SJSA1 (cell line): ENCODE data around the gene DHDH. TPM values are rescaled to one million over a fixed set of nuclear protein-coding genes. Genes with fewer than 3 reads are reported as not detected.

Experiments
- DNase-seq, 2 experiments: peaks; one replicate each; pipeline ENCODE4 v3.0.0-alpha.2; 2015 to 2020; ENCODE audit warnings: low spot score in 2 of 2, low read depth in 1 of 2
- H3K27ac ChIP-seq: fragments of 250-450 bp; sonication (Bioruptor Pico); 2 replicates; pipeline ENCODE4 v1.5.1; 2020; ENCODE audit warnings: mild to moderate bottlenecking, moderate library complexity
- H3K27me3 ChIP-seq: fragments of 250-450 bp; sonication (Bioruptor Pico); replicated peaks from 2 replicates; pipeline ENCODE4 v1.5.1; 2020; ENCODE audit warnings: mild to moderate bottlenecking, moderate library complexity
- H3K36me3 ChIP-seq: fragments of 250-450 bp; sonication (Bioruptor Pico); 2 replicates; pipeline ENCODE4 v1.5.1; 2020; ENCODE audit warnings: mild to moderate bottlenecking
- H3K4me1 ChIP-seq: fragments of 250-450 bp; sonication (Bioruptor Pico); replicated peaks from 2 replicates; pipeline ENCODE4 v1.6.1; 2021; ENCODE audit warnings: mild to moderate bottlenecking
- H3K4me3 ChIP-seq: fragments of 250-450 bp; sonication (Bioruptor Pico); 2 replicates; pipeline ENCODE4 v1.5.1; 2020; ENCODE audit warnings: mild to moderate bottlenecking
- H3K9me3 ChIP-seq: fragments of 250-450 bp; sonication (Bioruptor Pico); replicated peaks from 2 replicates; pipeline ENCODE4 v1.5.1; 2020; ENCODE audit warnings: mild to moderate bottlenecking
- total RNA-seq: library from RNA; depleted of rRNA; stranded (reverse); fragments of >200 nt; shearing (Covaris generic); gene quantifications from 2 replicates; pipeline ENCODE4 v1.2.3, GENCODE V29; 2014

DHDH gene
- total RNA-seq, 1 experiment from 2014 or later: 0.16 TPM

DNA sequence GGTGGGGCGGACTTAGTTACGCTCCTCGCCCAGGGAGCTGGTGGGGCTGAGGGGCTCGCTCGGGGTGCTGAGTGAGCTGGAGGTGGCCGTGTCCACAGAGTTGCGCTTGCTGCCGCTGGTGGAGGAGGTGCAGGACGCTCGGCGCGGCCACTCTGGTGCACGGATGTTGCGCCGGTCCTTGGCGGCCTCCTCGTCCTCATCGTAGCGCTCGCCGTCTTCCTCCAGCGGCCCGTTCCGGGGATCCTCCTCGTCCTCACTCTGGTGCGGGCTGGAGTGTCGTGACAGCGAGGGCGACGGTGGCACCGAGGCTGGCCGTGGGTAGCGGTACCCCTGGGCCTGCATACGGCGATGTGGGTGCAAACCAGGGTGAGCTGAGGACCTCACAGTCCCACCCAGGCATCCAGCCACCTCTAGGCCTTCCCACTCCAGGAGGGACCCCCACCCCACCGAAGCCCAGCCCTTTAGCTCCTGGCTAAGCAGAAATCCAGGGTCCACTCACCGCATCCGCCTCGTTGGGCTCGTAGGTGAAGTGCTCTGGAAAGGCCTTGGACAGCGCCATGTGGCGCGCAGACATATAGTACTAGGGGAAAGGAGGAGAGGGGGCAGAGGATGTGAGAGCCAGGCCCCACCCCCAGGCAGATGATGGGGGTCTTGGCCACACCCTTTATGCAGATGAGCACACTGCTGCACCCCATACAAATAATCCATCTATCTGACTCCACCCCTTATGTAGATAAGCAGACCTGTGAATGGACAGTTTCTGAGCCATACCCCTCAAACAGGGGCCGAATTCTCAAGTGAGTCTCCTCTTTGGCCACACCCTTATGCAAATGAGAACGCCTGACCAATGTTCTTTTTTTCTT is 36.0 kb downstream of the DHDH start:
- Histone ChIP-seq H3K27me3 (no peaks in the 10 kb centered on the region), H3K27ac (no peak overlapping the region), H3K4me3 (no peak overlapping the region), H3K36me3 (peaks cover 71% of the 10 kb centered on the region), H3K4me1 (peaks cover 21% of the 10 kb centered on the region), H3K9me3 (no peaks in the 10 kb centered on the region)
- DNase-seq: no peak

DNA sequence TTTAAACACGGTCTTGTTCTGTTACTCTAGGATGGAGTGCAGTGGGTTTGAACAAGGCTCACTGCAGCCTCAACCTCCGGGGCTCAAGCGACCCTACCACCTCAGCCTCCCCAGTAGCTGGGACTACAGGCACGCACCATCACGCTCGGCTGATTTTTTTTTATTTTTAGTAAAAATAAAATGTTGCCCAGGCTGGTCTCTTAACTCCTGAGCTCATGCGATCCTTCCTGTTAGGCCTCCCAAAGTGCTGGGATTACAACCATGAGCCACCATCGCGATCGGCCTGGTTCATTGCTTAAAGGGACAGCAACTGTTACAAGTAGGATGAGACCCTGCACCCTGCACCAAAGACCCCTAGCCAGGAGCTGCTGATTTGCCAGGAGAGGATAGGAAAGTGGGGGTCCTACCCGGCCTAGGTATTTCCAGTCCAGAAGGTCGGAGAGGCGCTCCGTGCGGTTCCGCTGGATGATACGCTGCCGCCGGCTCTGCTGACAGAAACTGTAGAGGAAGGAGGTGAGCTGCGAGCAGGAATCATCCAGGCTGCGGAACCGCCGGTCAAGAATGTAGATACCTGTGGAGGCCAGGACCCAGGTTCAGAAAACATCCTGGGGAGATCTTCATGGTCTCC is 36.8 kb downstream of the DHDH start:
- no peak for DNase-seq
- Histone ChIP-seq H3K4me1 (peaks cover 18% of the 10 kb centered on the region), H3K27me3 (no peaks in the 10 kb centered on the region), H3K27ac (no peak overlapping the region), H3K36me3 (peaks cover 78% of the 10 kb centered on the region), H3K9me3 (no peaks in the 10 kb centered on the region), H3K4me3 (no peak overlapping the region)

- Histone ChIP-seq H3K27me3 (no peaks in the 10 kb centered on the region), H3K9me3 (no peaks in the 10 kb centered on the region), H3K36me3 (peaks cover 76% of the 10 kb centered on the region), H3K4me3 (no peak overlapping the region), H3K27ac (no peak overlapping the region), H3K4me1 (peaks cover 18% of the 10 kb centered on the region)
- peak; percentile 65 to 80 for DNase-seq
These were observed 37.5 kb downstream of the DHDH start for GRCh38 chr19:48970923-48971395.

- H3K4me3 ChIP-seq: no peak overlapping the region
- peaks cover 45% of the 10 kb centered on the region for H3K36me3 ChIP-seq
- no peaks in the 10 kb centered on the region for H3K27me3 ChIP-seq
- peak in 1 of 2 experiments; percentile 39 for DNase-seq
- H3K9me3 ChIP-seq: no peaks in the 10 kb centered on the region
- peaks cover 24% of the 10 kb centered on the region for H3K4me1 ChIP-seq
- no peak overlapping the region for H3K27ac ChIP-seq
These were observed 42.7 kb downstream of the DHDH start for GRCh38 chr19:48975947-48976847.

- H3K4me1 ChIP-seq: peaks cover 24% of the 10 kb centered on the region
- H3K36me3 ChIP-seq: peaks cover 54% of the 10 kb centered on the region
- H3K27me3 ChIP-seq: no peaks in the 10 kb centered on the region
- H3K9me3 ChIP-seq: no peaks in the 10 kb centered on the region
- H3K4me3 ChIP-seq: no peak overlapping the region
- H3K27ac ChIP-seq: no peak overlapping the region
- DNase-seq: no peak
These were observed 43.6 kb downstream of the DHDH start for GRCh38 chr19:48977061-48977460.

DNA sequence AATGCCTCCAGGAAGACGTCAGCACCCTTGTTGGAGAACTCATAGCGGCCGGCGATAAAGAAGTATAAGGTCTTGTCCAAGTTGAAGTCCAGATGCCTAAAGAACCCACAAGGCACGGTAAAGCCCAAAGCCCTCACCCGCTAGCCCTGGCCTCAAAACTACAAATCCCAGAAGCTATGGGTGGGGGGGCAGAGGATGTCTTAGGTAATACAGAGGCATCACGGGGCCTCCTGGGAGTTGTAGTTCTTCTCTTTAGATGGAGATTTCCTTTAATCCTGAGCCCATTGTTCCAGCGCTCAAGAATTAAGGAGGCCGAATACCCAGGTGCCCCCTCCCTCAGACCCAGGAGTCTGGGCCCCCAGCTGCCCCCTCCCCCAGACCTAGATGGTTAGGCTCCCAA is 48.8 kb downstream of the DHDH start:
- H3K27me3 ChIP-seq: no peaks in the 10 kb centered on the region
- DNase-seq: no peak
- H3K4me1 ChIP-seq: peaks cover 24% of the 10 kb centered on the region
- H3K9me3 ChIP-seq: no peaks in the 10 kb centered on the region
- no peak overlapping the region for H3K27ac ChIP-seq
- no peak overlapping the region for H3K4me3 ChIP-seq
- H3K36me3 ChIP-seq: peaks cover 70% of the 10 kb centered on the region

DNA sequence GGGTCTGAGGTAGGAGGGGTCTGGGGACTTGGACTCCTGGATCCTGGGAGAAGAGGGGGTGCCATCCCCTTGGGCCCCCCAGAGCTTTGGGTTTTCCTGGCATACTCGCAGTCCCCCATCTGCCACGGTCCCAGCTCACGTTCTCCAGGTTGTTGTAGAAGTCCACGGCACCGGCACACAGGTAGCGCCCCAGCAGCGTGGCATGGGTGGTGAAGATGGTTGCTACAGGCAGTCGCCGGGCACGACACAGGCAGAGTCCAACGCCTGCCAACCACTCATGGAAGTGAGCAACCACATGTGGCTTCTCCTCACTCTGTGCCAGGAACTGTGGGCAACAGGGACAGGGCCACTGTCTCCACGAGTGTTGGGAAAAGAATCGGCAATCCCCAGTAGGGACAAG is 52.2 kb downstream of the DHDH start:
- Histone ChIP-seq H3K27ac (no peak overlapping the region), H3K27me3 (no peaks in the 10 kb centered on the region), H3K4me1 (no peaks in the 10 kb centered on the region), H3K9me3 (no peaks in the 10 kb centered on the region), H3K4me3 (no peak overlapping the region), H3K36me3 (peaks cover 92% of the 10 kb centered on the region)
- no peak for DNase-seq

GRCh38 chr19:48986211-48986610 is 52.7 kb downstream of the DHDH start:
- Histone ChIP-seq H3K27ac (no peak overlapping the region), H3K27me3 (no peaks in the 10 kb centered on the region), H3K9me3 (no peaks in the 10 kb centered on the region), H3K4me3 (no peak overlapping the region), H3K36me3 (peaks cover 96% of the 10 kb centered on the region), H3K4me1 (no peaks in the 10 kb centered on the region)
- DNase-seq: no peak

DNA sequence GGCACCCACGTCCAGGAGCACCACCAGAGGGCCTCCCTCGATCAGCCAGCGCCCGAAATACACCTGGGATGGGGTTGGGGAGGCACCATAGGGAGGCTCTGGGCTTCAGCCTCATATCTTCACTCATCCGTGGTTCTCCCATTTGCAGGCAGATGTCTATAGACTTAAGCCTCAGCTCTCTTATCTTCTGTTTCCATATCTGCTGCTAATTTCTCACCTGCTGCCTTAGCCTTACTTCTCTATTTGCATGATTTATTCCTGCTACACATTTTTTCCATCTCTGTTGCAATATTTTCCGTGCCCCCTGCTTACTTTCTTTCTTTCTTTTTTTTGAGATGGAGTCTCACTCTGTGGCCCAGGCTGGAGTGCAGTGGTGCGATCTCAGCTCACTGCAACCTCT is 53.8 kb downstream of the DHDH start:
- Histone ChIP-seq H3K9me3 (no peaks in the 10 kb centered on the region), H3K4me3 (no peak overlapping the region), H3K27ac (no peak overlapping the region), H3K27me3 (no peaks in the 10 kb centered on the region), H3K4me1 (peaks cover 6% of the 10 kb centered on the region), H3K36me3 (peaks cover 85% of the 10 kb centered on the region)
- DNase-seq: no peak

DNA sequence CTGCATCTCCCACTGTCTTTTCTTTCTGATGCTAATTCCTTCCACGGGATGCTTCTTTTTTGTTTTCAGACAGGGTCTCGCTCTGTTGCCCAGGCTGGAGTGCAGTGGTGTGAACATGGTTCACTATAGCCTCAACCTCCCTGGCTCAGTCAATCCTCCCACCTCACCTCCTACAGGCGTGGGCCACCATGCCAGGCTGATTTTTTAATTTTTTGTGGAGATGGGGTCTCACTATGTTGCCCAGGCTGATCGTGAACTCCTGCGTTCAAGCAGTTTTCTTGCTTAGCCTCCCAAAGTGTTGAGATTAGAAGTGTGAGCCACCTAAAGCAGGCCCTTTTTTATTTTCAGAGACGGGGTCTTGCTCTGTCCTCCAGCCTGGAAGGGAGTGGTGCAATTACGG is 54.8 kb downstream of the DHDH start:
- no peak overlapping the region for H3K4me3 ChIP-seq
- H3K27ac ChIP-seq: no peak overlapping the region
- H3K9me3 ChIP-seq: no peaks in the 10 kb centered on the region
- no peak for DNase-seq
- peaks cover 76% of the 10 kb centered on the region for H3K36me3 ChIP-seq
- H3K27me3 ChIP-seq: no peaks in the 10 kb centered on the region
- H3K4me1 ChIP-seq: peaks cover 6% of the 10 kb centered on the region

DNA sequence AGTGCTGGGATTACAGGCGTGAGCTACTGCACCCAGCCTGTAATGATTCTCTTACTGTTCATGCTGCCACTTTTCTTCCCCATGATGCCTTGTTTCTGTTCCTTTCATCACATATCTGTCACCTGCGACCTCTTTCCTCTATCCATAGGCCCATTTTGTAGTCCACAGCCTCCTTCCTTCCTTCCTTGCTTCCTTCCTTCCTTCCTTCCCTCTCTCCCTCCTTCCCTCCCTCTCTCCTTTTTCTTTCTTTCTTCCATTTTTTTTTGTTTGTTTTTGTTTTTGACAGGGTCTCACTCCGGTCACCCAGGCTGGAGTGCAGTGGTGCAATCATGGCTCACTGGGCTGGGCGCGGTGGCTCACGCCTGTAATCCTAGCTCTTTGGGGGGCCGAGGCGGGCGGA is 55.4 kb downstream of the DHDH start:
- H3K9me3 ChIP-seq: no peaks in the 10 kb centered on the region
- H3K4me1 ChIP-seq: peaks cover 6% of the 10 kb centered on the region
- no peak overlapping the region for H3K4me3 ChIP-seq
- H3K27me3 ChIP-seq: no peaks in the 10 kb centered on the region
- H3K36me3 ChIP-seq: peaks cover 70% of the 10 kb centered on the region
- H3K27ac ChIP-seq: no peak overlapping the region
- DNase-seq: no peak

GRCh38 chr19:48989701-48990291 is 56.3 kb downstream of the DHDH start:
- Histone ChIP-seq H3K36me3 (peaks cover 66% of the 10 kb centered on the region), H3K9me3 (no peaks in the 10 kb centered on the region), H3K27ac (no peak overlapping the region), H3K27me3 (no peaks in the 10 kb centered on the region), H3K4me1 (peaks cover 13% of the 10 kb centered on the region), H3K4me3 (no peak overlapping the region)
- DNase-seq: no peak

GRCh38 chr19:48990400-48990799 is 56.9 kb downstream of the DHDH start:
- Histone ChIP-seq H3K4me1 (peaks cover 15% of the 10 kb centered on the region), H3K36me3 (peaks cover 60% of the 10 kb centered on the region), H3K9me3 (no peaks in the 10 kb centered on the region), H3K27ac (no peak overlapping the region), H3K4me3 (no peak overlapping the region), H3K27me3 (no peaks in the 10 kb centered on the region)
- no peak for DNase-seq
